NCI-H446 (cell line): Measurements from ENCODE around the gene GSPT1.

Source experiments
- DNase-seq, 2 experiments: peaks; one replicate each; lab custom pipeline; 2025; lab: John Stamatoyannopoulos, UW

The GSPT1 gene

GRCh38 chr16:11913425-11914079 is 2.2 kb downstream of the GSPT1 start:
- no peak for DNase-seq

- DNase-seq = no peak
Observed at GRCh38 chr16:11909653-11910545, 5.9 kb downstream of the GSPT1 start.

- DNase-seq = no peak
Observed at GRCh38 chr16:11907160-11907970, 8.4 kb downstream of the GSPT1 start.

GRCh38 chr16:11903906-11904305 is 11.8 kb downstream of the GSPT1 start:
- DNase-seq = no peak

GRCh38 chr16:11901091-11901490 is 14.7 kb downstream of the GSPT1 start:
- DNase-seq = no peak

- no peak for DNase-seq
Observed at GRCh38 chr16:11896486-11897176, 19.1 kb downstream of the GSPT1 start.

- no peak for DNase-seq
Observed at GRCh38 chr16:11893571-11893970, 22.2 kb downstream of the GSPT1 start.

GRCh38 chr16:11892761-11893160 is 23.0 kb downstream of the GSPT1 start:
- no peak for DNase-seq

- DNase-seq = no peak
Observed at GRCh38 chr16:11890231-11890965, 25.4 kb downstream of the GSPT1 start.

- no peak for DNase-seq
Observed at GRCh38 chr16:11886881-11887280, 28.9 kb downstream of the GSPT1 start.

GRCh38 chr16:11884035-11884434 is 31.7 kb downstream of the GSPT1 start:
- no peak for DNase-seq

- no peak for DNase-seq
Observed at GRCh38 chr16:11880007-11880406, 35.7 kb downstream of the GSPT1 start.

- DNase-seq = no peak
Observed at GRCh38 chr16:11877374-11877773, 38.4 kb downstream of the GSPT1 start.

- DNase-seq = no peak
Observed at GRCh38 chr16:11876306-11876705, 39.5 kb downstream of the GSPT1 start.

- DNase-seq = no peak
Observed at GRCh38 chr16:11875721-11876120, 40.0 kb downstream of the GSPT1 start.

- no peak for DNase-seq
Observed at GRCh38 chr16:11871193-11871592, 44.6 kb downstream of the GSPT1 start.

- DNase-seq = no peak
Observed at GRCh38 chr16:11870399-11870798, 45.4 kb downstream of the GSPT1 start.

GRCh38 chr16:11869353-11870228 is 46.2 kb downstream of the GSPT1 start:
- DNase-seq = no peak

- no peak for DNase-seq
Observed at GRCh38 chr16:11868412-11868980, 47.3 kb downstream of the GSPT1 start.

GRCh38 chr16:11862489-11862888 is 53.3 kb downstream of the GSPT1 start:
- no peak for DNase-seq
